ENCODE measurements around the gene ARL15.

DNA sequence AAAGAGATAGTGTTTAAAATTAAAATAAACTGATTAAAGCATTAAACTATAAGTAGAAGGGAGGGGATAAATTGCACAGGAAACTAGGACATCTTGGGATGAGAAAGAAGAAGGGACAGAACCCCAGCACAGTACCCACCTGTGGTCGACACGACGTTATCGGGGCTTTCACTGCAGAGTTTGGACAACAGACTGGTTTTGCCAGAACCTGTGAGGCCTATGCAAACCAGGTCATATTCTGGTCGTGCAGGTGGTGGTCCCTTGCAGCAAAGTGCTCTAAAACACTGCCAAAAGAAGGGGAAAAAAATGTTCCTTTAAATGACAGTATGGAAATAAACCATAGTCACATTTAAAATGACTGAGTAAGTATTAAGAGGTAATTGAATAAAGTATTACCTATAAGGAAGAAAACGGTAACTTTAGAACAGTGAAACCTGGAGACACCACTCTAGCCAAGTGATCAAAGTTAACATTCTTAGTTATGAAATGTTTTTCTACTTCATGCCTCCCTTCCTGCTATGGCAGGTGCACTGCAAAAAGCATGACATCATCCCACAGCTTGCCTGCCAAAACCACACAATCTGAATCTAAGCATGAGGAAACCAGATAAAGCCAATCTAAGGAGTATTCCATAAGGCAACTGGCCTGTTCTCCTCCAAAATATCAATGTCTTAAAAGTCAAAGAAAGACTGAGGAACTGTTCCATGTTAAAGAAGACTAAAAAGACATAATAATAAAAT is 138.6 kb downstream of the ARL15 start:
- TF ChIP-seq GATA2 (IDR thresholded peaks at IDR 0.05; ENCODE audit: low read depth, low read length) (no peak), GATA3 (IDR thresholded peaks at IDR 0.05; ENCODE audit: low read depth, low read length) (no peak)

All from SH-SY5Y (cell line).